Measurements from ENCODE around the gene OR4D9.

- TF ChIP-seq CTCF (IDR thresholded peaks at IDR 0.05) (no peak), REST (IDR thresholded peaks at IDR 0.05; ENCODE audit: low read depth, low read length) (no peak), MXI1 (IDR thresholded peaks at IDR 0.05; ENCODE audit: low read depth, low read length) (no peak), USF2 (IDR thresholded peaks at IDR 0.05; ENCODE audit: borderline replicate concordance, low read depth, low read length) (no peak), MEF2A (IDR thresholded peaks at IDR 0.05; ENCODE audit: borderline replicate concordance, low read depth) (no peak), RFX5 (IDR thresholded peaks at IDR 0.05; ENCODE audit: low read length) (no peak), TCF12 (IDR thresholded peaks at IDR 0.05) (no peak), YY1 (IDR thresholded peaks at IDR 0.05; ENCODE audit: low read depth) (no peak), NFIC (IDR thresholded peaks at IDR 0.05; ENCODE audit: borderline replicate concordance) (no peak), MAX (IDR thresholded peaks at IDR 0.05; ENCODE audit: low read depth) (no peak), SIN3A (IDR thresholded peaks at IDR 0.05; ENCODE audit: borderline replicate concordance, low read depth, low read length) (no peak)
Measured at GRCh38 chr11:59473015-59473414, 38.3 kb upstream of the OR4D9 start, which contains the start of gene OR4D10.
